IMR-90 (cell line): ENCODE data around the gene ELFN2. TPM values are rescaled to one million over a fixed set of nuclear protein-coding genes. Genes with fewer than 3 reads are reported as not detected.

Source experiments
- ATAC-seq: fragments of 200-7000 bp; cut with Tn5 transposase; 2 replicates; pipeline ENCODE4 v1.9.1; 2020; ENCODE audit warnings: low read depth, mild to moderate bottlenecking, moderate library complexity
- BruUV-seq: library from RNA; stranded (reverse); fragments of 400-500 nt; replicated peaks from 2 replicates; lab custom pipeline; 2021; lab: Mats Ljungman, UMichigan
- CTCF ChIA-PET: fragments of 300-600 bp; formaldehyde crosslinking; extraction: SDS; loops from one replicate; lab custom pipeline; 2021; ENCODE audit warnings: antibody characterized with exemption; lab: Yijun Ruan, JAX
- POLR2A ChIA-PET: fragments of 300-600 bp; sonication (Branson Sonifier 250); formaldehyde crosslinking; loops from one replicate; lab custom pipeline; 2022; ENCODE audit warnings: antibody characterized with exemption; ENCODE audit not compliant: unreplicated experiment; lab: Charles Lee
- DNase-seq: peaks from one replicate; pipeline ENCODE4 v3.0.0; 2013
- H2AFZ ChIP-seq: replicated peaks from 2 replicates; pipeline ENCODE3; 2013; ENCODE audit warnings: low read length, mild to moderate bottlenecking; ENCODE audit not compliant: poor library complexity
- H2AK5ac ChIP-seq: 2 replicates; pipeline ENCODE4 v1.6.1; 2013; ENCODE audit warnings: low read depth, low read length, inconsistent platforms
- H2AK9ac ChIP-seq: replicated peaks from 2 replicates; pipeline ENCODE3; 2013; ENCODE audit warnings: mild to moderate bottlenecking, low read depth, low read length, moderate library complexity; ENCODE audit not compliant: poor library complexity
- H2BK120ac ChIP-seq: 2 replicates; pipeline ENCODE4 v1.6.1; 2013; ENCODE audit warnings: low read depth, low read length, inconsistent platforms
- H2BK15ac ChIP-seq: 3 replicates; pipeline ENCODE4 v1.6.1; 2013; ENCODE audit warnings: low read depth, low read length, inconsistent platforms
- H2BK20ac ChIP-seq: 2 replicates; pipeline ENCODE4 v1.6.1; 2013; ENCODE audit warnings: low read depth, mild to moderate bottlenecking, inconsistent platforms, low read length, moderate library complexity
- H2BK5ac ChIP-seq: 2 replicates; pipeline ENCODE4 v1.6.1; 2013; ENCODE audit warnings: mild to moderate bottlenecking, low read depth, low read length, inconsistent platforms; ENCODE audit not compliant: poor library complexity, severe bottlenecking
- H3K14ac ChIP-seq: replicated peaks from 2 replicates; pipeline ENCODE4 v1.6.1; 2013; ENCODE audit warnings: low read depth, low read length, inconsistent platforms
- H3K18ac ChIP-seq: 2 replicates; pipeline ENCODE4 v1.6.1; 2013; ENCODE audit warnings: low read depth, low read length, control low read depth
- H3K23ac ChIP-seq: 2 replicates; pipeline ENCODE4 v1.6.1; 2013; ENCODE audit warnings: low read depth, low read length, inconsistent platforms
- H3K27ac ChIP-seq: 2 replicates; pipeline ENCODE4 v1.5.1; 2013; ENCODE audit warnings: mild to moderate bottlenecking, control low read depth, low read length; ENCODE audit not compliant: insufficient read depth
- H3K27me3 ChIP-seq: 2 replicates; pipeline ENCODE4 v1.6.1; 2013; ENCODE audit warnings: low read length; ENCODE audit not compliant: control insufficient read depth, insufficient read depth
- H3K36me3 ChIP-seq: 2 replicates; pipeline ENCODE4 v1.6.1; 2013; ENCODE audit warnings: low read length, mixed read lengths; ENCODE audit not compliant: control insufficient read depth, insufficient read depth
- H3K4ac ChIP-seq: 2 replicates; pipeline ENCODE4 v1.6.1; 2013; ENCODE audit warnings: low read depth, low read length, inconsistent platforms
- H3K4me1 ChIP-seq: 2 replicates; pipeline ENCODE4 v1.6.1; 2013; ENCODE audit warnings: low read length, mixed read lengths; ENCODE audit not compliant: control insufficient read depth, insufficient read depth
- H3K4me2 ChIP-seq: 2 replicates; pipeline ENCODE4 v1.6.1; 2013; ENCODE audit warnings: low read depth, mild to moderate bottlenecking, control low read depth, low read length, moderate library complexity
- H3K4me3 ChIP-seq: 2 replicates; pipeline ENCODE4 v1.5.1; 2013; ENCODE audit warnings: low read depth, mild to moderate bottlenecking, control low read depth, low read length, moderate library complexity; ENCODE audit not compliant: insufficient read depth
- H3K56ac ChIP-seq: 2 replicates; pipeline ENCODE4 v1.6.1; 2013; ENCODE audit warnings: low read length, inconsistent platforms; ENCODE audit not compliant: insufficient read depth; ENCODE audit errors: extremely low read depth
- H3K79me1 ChIP-seq, 2 experiments: 2 replicates each; pipeline ENCODE4 v1.6.1; 2013; ENCODE audit warnings: low read length in 2 of 2, inconsistent platforms in 1 of 2, low read depth in 1 of 2
- H3K9ac ChIP-seq: 2 replicates; pipeline ENCODE4 v1.6.1; 2013; ENCODE audit warnings: low read depth, low read length, control low read depth
- H3K9me1 ChIP-seq: 2 replicates; pipeline ENCODE4 v1.6.1; 2013; ENCODE audit warnings: low read length, inconsistent platforms; ENCODE audit not compliant: insufficient read depth
- H3K9me3 ChIP-seq: 2 replicates; pipeline ENCODE4 v1.6.1; 2013; ENCODE audit warnings: low read length; ENCODE audit not compliant: control insufficient read depth, insufficient read depth
- H4K20me1 ChIP-seq: 2 replicates; pipeline ENCODE4 v1.6.1; 2013; ENCODE audit warnings: low read length, inconsistent platforms; ENCODE audit not compliant: insufficient read depth
- H4K5ac ChIP-seq: 2 replicates; pipeline ENCODE4 v1.6.1; 2013; ENCODE audit warnings: mild to moderate bottlenecking, low read depth, low read length, control low read depth
- H4K8ac ChIP-seq, 2 experiments: 2 replicates each; pipeline ENCODE4 v1.6.1; 2013; ENCODE audit warnings: low read depth in 2 of 2, low read length in 2 of 2, control low read depth in 1 of 2, inconsistent platforms in 1 of 2
- H4K91ac ChIP-seq: 2 replicates; pipeline ENCODE4 v1.6.1; 2013; ENCODE audit warnings: low read depth, low read length, inconsistent platforms; ENCODE audit not compliant: insufficient read depth
- CHD1 ChIP-seq: IDR thresholded peaks from 2 replicates; pipeline ENCODE4 v1.6.1; 2012; ENCODE audit warnings: low read depth, low read length, improper control_type of control experiment
- FOS ChIP-seq: fragments of 150-350 bp; IDR thresholded peaks from 2 replicates; pipeline ENCODE4 v1.6.1; 2016; ENCODE audit warnings: low read depth, low read length
- MAFK ChIP-seq: IDR thresholded peaks from 2 replicates; pipeline ENCODE4 v1.6.1; 2012; ENCODE audit warnings: low read depth, low read length, improper control_type of control experiment
- MAZ ChIP-seq: IDR thresholded peaks from 2 replicates; pipeline ENCODE4 v1.6.1; 2012; ENCODE audit warnings: low read depth, mild to moderate bottlenecking, low read length, improper control_type of control experiment, moderate library complexity, borderline replicate concordance
- MXI1 ChIP-seq: IDR thresholded peaks from 2 replicates; pipeline ENCODE4 v1.6.1; 2012; ENCODE audit warnings: low read depth, mild to moderate bottlenecking, low read length, moderate library complexity, borderline replicate concordance
- NFE2L2 ChIP-seq: fragments of 150-350 bp; IDR thresholded peaks from 2 replicates; pipeline ENCODE4 v1.6.1; 2016; ENCODE audit warnings: low read depth, mild to moderate bottlenecking, low read length
- POLR2A ChIP-seq: IDR thresholded peaks from 2 replicates; pipeline ENCODE4 v1.6.1; 2012; ENCODE audit warnings: mild to moderate bottlenecking, low read depth, low read length
- RAD21 ChIP-seq: IDR thresholded peaks from 2 replicates; pipeline ENCODE4 v1.6.1; 2012; ENCODE audit warnings: low read length, improper control_type of control experiment
- RCOR1 ChIP-seq: IDR thresholded peaks from 2 replicates; pipeline ENCODE4 v1.6.1; 2012; ENCODE audit warnings: mild to moderate bottlenecking, low read length, improper control_type of control experiment; ENCODE audit not compliant: insufficient replicate concordance
- RFX5 ChIP-seq: IDR thresholded peaks from 2 replicates; pipeline ENCODE4 v1.8.0; 2012; ENCODE audit warnings: low read depth, mild to moderate bottlenecking, low read length, moderate library complexity
- SMC3 ChIP-seq: fragments of 150-350 bp; IDR thresholded peaks from 2 replicates; pipeline ENCODE4 v1.6.1; 2016; ENCODE audit warnings: low read depth, mild to moderate bottlenecking, antibody characterized with exemption, low read length, moderate library complexity
- WGBS, 2 experiments: methylation state at CpG; one replicate each; pipeline versions ENCODE4 v1.1.5 to v1.1.7; 2013; ENCODE audit warnings: missing lambda C conversion rate in 2 of 2; ENCODE audit not compliant: insufficient read length in 1 of 2; ENCODE audit errors: extremely low coverage in 2 of 2; 5-methylcytosine and 5-hydroxymethylcytosine counted together
- dilution Hi-C: fragments of 300-500 bp; cut with HindIII; formaldehyde crosslinking; loops from one replicate; pipeline ENCODE4 v1.14.3; 2018; ENCODE audit warnings: low sequenced_read_pairs; ENCODE audit not compliant: unreplicated experiment
- in situ Hi-C: fragments of 300-500 bp; cut with MboI; formaldehyde crosslinking; loops from 3 replicates; pipeline ENCODE4 v1.14.3; 2019; ENCODE audit warnings: low sequenced_read_pairs, inconsistent platforms, mixed read lengths
- intact Hi-C: fragments of 100-400 bp; cut with micrococcal nuclease; formaldehyde crosslinking; loops from 2 replicates; pipeline ENCODE4 v1.10.0; 2022
- polyA plus RNA-seq, 3 experiments: library from polyadenylated mRNA; depleted of rRNA; stranded (reverse); fragments of >200 nt; gene quantifications; 2 replicates each; pipeline ENCODE4 v1.2.3, GENCODE V29; 2012; ENCODE audit warnings: low replicate concordance in 1 of 3
- total RNA-seq: library from RNA; depleted of rRNA; stranded (reverse); fragments of >200 nt; gene quantifications from 2 replicates; pipeline ENCODE4 v1.2.3, GENCODE V29; 2012
- TF ChIP-seq, protein P1 (sequence below): fragments of 150-350 bp; IDR thresholded peaks from 2 replicates; pipeline ENCODE4 v1.6.1; 2017; ENCODE audit warnings: mild to moderate bottlenecking, antibody characterized with exemption, low read length, low read depth
- TF ChIP-seq, protein P2 (sequence below): conservative IDR thresholded peaks from 2 replicates; pipeline ENCODE4 v1.5.1; 2012; ENCODE audit warnings: mild to moderate bottlenecking, low read depth, low read length, improper control_type of control experiment

The ELFN2 gene
- total and polyA plus RNA-seq, 2 of the 4 experiments (the other 2 are of a cell fraction), result 0.72 to 5.0 TPM

DNA sequence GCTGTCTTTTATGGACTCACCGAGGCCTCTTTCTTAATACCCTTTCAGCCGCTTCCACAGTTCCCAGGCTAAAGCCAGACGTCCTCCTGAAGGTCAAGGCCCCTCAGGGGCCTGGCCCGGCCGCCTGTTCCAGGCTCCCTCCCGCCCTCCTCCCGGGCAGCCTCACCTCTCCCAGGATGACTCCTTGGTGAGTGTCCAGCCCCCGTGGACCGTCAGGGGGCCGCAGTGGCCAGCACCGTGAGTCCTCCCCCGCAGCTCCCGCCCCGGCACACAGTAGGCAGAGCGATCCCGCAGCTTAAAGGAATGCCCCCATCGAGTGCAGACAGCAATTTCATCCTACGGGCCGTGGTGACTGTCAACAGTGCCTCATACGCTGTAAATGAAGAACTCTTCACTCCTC, 32.9 kb downstream of the ELFN2 start:
- Histone ChIP-seq H3K27me3 (no peaks in the 10 kb centered on the region; the same call in 1 of the 2 replicates), H3K9me1 (no peaks in the 10 kb centered on the region), H4K20me1 (peaks cover 16% of the 10 kb centered on the region), H3K9me3 (no peaks in the 10 kb centered on the region), H4K8ac (no peak overlapping the region), H3K27ac (no peak overlapping the region), H3K4me1 (peaks cover 2% of the 10 kb centered on the region; the same call in 1 of the 2 replicates), H3K4me2 (no peak overlapping the region), H2AK9ac (no peak overlapping the region), H3K18ac (no peak overlapping the region), H2AFZ (peak overlapping the region; percentile 21), H2BK20ac (no peak overlapping the region), H3K36me3 (no peaks in the 10 kb centered on the region), H2BK15ac (no peak overlapping the region), H4K5ac (no peak overlapping the region), H4K91ac (no peak overlapping the region), H2BK120ac (no peak overlapping the region), H3K56ac (no peak overlapping the region), H2BK5ac (no peak overlapping the region), H3K23ac (no peak overlapping the region), H3K79me1 (0 out of 4 replicates have a peak, but pooled peaks cover 0 to under 1% of the 10 kb centered on the region in 2 experiments), H3K9ac (no peak overlapping the region), H2AK5ac (no peak overlapping the region), H3K4ac (no peak overlapping the region), H3K4me3 (no peak overlapping the region), H3K14ac (no peak overlapping the region)
- 43% methylated on average over 6 of the region's 20 CpGs; no CpG with 5 or more reads in 1 of the 2 experiments for WGBS, 2 experiments
- no peak for DNase-seq
- POLR2A ChIA-PET, result no interaction called here
- dilution Hi-C loops, result no loop called here
- no TSS peak for BruUV-seq
- no peak for ATAC-seq
- in situ Hi-C loops, result no loop called here
- intact Hi-C loops, result no loop called here
- TF ChIP-seq RCOR1, result no peak
- no peak for TF ChIP-seq POLR2A
- TF ChIP-seq, protein P1, sequence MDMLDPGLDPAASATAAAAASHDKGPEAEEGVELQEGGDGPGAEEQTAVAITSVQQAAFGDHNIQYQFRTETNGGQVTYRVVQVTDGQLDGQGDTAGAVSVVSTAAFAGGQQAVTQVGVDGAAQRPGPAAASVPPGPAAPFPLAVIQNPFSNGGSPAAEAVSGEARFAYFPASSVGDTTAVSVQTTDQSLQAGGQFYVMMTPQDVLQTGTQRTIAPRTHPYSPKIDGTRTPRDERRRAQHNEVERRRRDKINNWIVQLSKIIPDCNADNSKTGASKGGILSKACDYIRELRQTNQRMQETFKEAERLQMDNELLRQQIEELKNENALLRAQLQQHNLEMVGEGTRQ, result no peak
- no peak for TF ChIP-seq NFE2L2
- TF ChIP-seq RFX5, result no peak
- TF ChIP-seq CHD1, result no peak
- no peak for TF ChIP-seq SMC3
- no peak for TF ChIP-seq MAFK
- TF ChIP-seq MXI1, result no peak
- no peak for TF ChIP-seq FOS
- no peak for TF ChIP-seq MAZ
- TF ChIP-seq, protein P2, sequence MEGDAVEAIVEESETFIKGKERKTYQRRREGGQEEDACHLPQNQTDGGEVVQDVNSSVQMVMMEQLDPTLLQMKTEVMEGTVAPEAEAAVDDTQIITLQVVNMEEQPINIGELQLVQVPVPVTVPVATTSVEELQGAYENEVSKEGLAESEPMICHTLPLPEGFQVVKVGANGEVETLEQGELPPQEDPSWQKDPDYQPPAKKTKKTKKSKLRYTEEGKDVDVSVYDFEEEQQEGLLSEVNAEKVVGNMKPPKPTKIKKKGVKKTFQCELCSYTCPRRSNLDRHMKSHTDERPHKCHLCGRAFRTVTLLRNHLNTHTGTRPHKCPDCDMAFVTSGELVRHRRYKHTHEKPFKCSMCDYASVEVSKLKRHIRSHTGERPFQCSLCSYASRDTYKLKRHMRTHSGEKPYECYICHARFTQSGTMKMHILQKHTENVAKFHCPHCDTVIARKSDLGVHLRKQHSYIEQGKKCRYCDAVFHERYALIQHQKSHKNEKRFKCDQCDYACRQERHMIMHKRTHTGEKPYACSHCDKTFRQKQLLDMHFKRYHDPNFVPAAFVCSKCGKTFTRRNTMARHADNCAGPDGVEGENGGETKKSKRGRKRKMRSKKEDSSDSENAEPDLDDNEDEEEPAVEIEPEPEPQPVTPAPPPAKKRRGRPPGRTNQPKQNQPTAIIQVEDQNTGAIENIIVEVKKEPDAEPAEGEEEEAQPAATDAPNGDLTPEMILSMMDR, result no peak
- TF ChIP-seq RAD21, result no peak
- CTCF ChIA-PET, result no interaction called here
